HG02973 (cell line): ENCODE results near the gene PLCB1.

Source experiments
- ATAC-seq: cut with Tn5 transposase; IDR thresholded peaks from one replicate; pipeline ENCODE4 v1.9.1; 2021; ENCODE audit warnings: moderate library complexity; ENCODE audit not compliant: unreplicated experiment

The PLCB1 gene

DNA sequence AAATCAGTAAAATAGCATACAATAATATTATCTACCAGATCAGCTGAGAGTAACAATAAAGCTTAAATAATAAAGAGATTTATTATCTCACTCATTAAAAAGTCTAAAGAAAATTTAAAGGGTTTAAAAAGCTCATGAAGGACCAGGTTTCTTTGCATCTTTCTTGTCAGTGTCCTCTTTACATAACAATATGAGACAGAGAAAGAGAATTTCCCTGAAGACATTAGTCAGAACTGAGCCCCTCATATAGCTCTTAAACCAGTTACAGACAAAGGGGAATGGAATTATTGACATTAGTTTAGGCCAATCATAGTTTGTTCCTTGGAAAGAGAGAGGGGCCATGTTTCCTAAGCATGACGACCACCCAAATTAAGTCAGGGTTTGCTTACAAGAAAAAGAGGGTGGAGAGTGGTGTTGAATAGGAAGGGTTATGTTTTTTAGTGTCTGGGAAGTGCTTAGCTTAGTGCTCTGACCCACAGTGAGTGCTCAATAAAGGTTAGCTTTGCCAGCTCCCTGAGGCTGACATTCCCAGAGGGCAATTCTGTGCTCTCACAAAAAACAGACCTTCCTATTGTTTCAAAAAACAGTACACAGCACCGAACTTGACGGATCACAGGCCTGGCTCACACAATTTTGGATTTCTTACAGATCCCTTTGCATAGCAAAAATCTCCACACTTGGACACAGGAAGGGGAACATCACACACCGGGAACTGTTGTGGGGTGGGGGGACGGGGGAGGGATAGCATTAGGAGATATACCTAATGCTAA lies 3.6 kb upstream of the PLCB1 start:
- ATAC-seq: no peak

DNA sequence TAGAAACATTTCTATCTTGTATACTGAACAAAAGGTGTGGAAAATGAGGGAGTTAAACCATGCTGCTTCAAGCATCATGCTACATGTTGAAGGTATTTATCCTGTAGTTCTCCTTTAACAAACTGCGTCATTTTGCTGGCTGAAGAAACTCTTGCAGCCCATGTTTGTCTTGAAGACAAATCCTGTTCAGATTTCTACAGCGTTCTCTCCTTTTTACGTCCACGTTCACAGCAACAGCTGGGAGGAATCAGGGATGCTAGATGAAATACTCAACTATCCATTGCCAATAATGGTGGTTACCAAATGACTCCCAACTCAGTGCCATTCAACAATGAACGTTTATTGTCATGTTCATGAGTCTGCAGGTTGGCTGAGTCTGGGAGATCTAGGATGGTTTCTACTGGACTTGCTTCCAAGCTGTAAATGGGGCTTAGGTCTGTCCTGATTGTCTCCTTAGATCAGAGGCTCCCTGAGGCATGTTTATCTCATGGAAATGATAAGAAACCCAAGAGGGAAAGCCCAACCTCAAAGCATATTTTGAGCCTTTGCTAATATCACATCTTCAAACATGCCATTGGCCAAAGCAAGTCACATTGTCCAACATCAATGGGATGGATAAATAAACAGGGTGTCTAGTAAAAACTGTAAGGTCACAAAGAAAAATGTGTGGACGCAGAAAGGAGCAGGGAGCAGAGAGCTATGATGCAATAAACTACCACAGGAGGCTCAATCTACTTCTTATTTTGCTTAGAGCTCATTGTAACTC lies 2.7 kb upstream of the PLCB1 start:
- no peak for ATAC-seq

- no peak for ATAC-seq
Measured at GRCh38 chr20:8130840-8131526, 1.1 kb upstream of the PLCB1 start.

DNA sequence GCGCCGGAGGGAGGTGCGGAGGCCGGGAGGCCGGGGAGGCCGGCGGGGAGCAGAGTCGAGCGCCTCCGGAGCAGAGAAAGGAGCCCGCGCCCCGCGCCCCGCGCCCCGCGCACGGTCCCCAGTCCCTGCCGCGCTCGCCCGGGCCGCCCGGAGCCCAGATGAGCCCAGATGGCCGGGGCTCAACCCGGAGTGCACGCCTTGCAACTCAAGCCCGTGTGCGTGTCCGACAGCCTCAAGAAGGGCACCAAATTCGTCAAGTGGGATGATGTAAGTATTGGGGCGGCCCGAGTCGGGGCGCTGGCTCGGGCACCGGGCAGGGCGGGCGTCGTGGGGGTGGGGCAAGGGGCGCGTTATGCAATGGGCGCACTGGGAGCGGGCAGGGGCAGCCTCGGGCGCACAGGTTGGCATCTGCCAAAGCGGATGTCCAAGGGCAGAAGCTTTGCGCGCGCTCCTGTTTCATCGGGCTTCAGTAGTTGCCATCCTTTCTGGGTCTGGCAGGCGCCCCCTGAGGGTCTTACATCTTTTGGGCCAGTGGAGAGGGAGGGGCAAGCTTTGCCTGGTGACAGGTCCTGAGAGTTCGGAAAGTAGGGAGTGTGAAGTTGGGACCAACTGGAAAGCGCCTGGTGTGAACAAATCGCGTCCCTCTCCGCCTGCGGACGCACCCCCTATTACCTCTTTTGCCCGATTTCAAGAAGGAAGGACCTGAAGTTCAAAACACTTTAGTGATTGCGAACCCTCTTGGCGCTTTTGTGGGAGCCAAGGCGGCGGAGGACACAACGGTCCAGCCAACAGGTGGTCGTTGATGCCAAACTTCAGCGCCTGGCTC lies 631 bp downstream of the PLCB1 start:
- ATAC-seq: peak; percentile 20

- ATAC-seq: no peak
Measured at GRCh38 chr20:8133310-8133768, 1.3 kb downstream of the PLCB1 start.

- ATAC-seq: no peak
Measured at GRCh38 chr20:8133851-8134451, 1.9 kb downstream of the PLCB1 start.

GRCh38 chr20:8139899-8140298 lies 7.8 kb downstream of the PLCB1 start:
- ATAC-seq: no peak

- no peak for ATAC-seq
Measured at GRCh38 chr20:8143474-8143873, 11.4 kb downstream of the PLCB1 start.

- ATAC-seq: no peak
Measured at GRCh38 chr20:8144282-8145245, 12.5 kb downstream of the PLCB1 start.

GRCh38 chr20:8145246-8146168 lies 13.4 kb downstream of the PLCB1 start:
- no peak for ATAC-seq

DNA sequence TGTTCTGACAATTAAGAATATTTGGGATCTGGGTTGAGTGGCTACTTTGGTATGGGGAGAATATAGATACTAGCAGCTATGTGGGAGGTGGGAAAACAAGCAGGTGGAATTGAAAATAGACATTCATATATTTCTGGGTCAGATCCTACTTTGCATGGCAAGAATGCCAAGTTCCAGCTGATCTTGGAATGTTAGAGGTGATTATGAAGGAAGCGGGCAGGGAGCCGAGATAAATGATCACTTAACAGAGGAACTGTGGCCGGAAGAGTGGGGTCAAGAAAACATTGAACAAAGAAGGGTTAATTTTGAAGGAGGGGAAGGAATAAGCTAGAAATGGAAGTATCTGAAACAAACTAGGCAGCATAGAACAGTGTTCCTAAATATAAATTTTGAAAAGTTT lies 15.4 kb downstream of the PLCB1 start:
- ATAC-seq: no peak

GRCh38 chr20:8148501-8148900 lies 16.4 kb downstream of the PLCB1 start:
- no peak for ATAC-seq

DNA sequence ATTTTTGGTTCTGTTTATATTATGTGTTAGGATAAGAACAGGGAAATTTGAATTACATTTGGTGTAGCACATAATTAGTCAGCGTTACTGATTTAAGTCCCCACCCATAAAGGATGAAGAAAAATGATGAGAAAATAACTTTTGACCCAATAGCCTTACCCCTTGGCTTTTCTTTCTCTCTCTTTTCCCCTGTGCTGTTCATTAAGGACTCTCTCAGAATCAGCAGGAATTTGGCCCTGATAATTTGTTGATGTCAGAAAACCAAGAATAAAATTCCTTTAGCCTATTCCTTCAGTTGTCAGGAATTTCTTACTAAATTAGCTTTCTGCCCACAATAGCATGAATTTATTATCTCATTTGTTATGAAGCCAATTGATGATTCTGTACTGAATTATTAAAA lies 18.5 kb downstream of the PLCB1 start:
- ATAC-seq: no peak

DNA sequence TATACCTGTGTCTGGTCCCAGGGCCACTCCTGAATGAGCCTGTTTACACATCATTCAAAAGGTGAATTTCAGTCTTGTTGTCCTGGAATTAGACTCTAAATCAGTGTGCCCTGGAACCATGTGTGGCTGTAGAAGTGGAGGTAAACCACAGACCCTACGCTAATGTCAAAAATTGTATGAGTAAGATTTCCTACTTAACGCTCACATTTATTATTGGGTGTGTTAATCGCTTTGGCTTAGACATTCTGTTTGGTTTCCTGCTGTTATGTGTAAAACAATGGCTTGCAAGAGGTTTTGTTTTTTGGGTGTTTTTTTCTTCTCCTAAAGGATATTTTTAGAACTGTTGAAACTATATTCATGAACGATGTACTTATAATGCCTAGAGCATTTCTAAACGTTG lies 19.3 kb downstream of the PLCB1 start:
- no peak for ATAC-seq

DNA sequence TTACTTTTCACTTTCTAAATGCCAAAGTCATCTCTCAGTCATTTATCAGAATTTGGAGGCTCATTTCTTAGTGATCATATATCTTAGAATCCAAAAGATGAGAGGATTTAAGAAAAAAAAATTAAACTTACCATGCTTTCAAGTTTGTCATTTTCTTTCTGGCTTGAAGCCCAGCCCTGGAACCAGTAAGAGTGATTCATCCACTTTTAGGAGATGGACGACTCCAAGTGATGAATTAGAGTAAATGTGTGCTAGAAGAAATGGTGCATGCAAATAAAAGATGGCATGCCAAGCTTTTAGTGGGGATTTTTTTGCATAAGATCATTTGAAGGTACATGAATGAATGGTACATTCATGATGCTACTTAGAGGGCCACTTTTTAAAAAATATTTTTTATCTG lies 20.1 kb downstream of the PLCB1 start:
- no peak for ATAC-seq

- ATAC-seq: no peak
Measured at GRCh38 chr20:8152847-8153246, 20.8 kb downstream of the PLCB1 start.

DNA sequence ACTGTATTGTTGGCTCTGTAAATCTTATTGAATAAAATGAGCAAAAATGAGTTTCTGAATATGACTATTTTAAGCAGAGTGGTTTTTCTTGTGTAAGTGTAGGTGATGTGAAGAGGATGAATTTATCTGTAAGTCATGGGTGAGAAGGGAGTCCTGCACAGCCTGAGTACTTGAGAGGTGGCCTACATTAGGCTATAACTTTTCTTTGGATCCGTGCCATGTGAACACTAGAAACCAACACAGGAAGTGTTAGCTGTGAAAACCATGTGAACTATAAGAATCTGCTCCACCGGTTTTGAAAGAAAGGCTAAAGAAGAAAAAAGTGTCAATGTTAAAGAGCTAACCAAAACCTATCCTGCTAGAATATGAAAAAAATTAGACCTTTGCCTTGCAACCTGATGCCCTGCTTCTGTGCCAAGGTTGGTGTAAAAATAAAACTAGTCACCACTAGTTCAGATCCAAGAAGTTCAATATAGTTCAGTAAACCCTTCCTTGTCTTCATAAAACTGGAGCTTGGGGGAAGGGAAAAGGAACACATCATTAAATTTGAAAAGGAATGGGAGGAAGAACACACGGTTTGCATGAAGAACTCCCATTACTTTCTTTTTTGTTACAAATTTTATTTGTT lies 21.3 kb downstream of the PLCB1 start:
- no peak for ATAC-seq

- ATAC-seq: no peak
Measured at GRCh38 chr20:8154638-8155037, 22.6 kb downstream of the PLCB1 start.
